HepG2 (cell line): ENCODE measurements around the gene BICRA. TPM values are rescaled to one million over a fixed set of nuclear protein-coding genes. Genes with fewer than 3 reads are reported as not detected.
A peak's percentile ranks its signal among the peaks of the same experiment; 100 is the strongest.

Experiments
- ATAC-seq: fragments of 200-7000 bp; cut with Tn5 transposase; 3 replicates; pipeline ENCODE4 v1.9.1; 2020; ENCODE audit warnings: mild to moderate bottlenecking, moderate library complexity
- BruUV-seq: library from RNA; stranded (reverse); fragments of 400-500 nt; replicated peaks from 2 replicates; lab custom pipeline; 2021; lab: Mats Ljungman, UMichigan
- CTCF ChIA-PET: fragments of 300-600 bp; formaldehyde crosslinking; extraction: SDS; loops from one replicate; lab custom pipeline; 2021; ENCODE audit warnings: low total read pairs, inconsistent platforms, low intra/inter-chr PET ratio; lab: Yijun Ruan, JAX
- POLR2A ChIA-PET: fragments of 350-600 bp; sonication (Branson Sonifier 250); formaldehyde crosslinking; loops from one replicate; lab custom pipeline; 2020; ENCODE audit warnings: antibody characterized with exemption, inconsistent platforms; lab: Yijun Ruan, JAX
- DNase-seq: peaks from one replicate; pipeline ENCODE4 v3.0.0-alpha.2; 2015; ENCODE audit warnings: low spot score
- FAIRE-seq: peaks from 3 replicates; lab custom pipeline; 2011; peaks lifted over from hg19 to GRCh38; lab: Jason Lieb, UNC
- H2AFZ ChIP-seq: one replicate; pipeline ENCODE4 v1.6.1; 2011; ENCODE audit warnings: low read length, inconsistent platforms
- H3K27ac ChIP-seq: fragments of 300-600 bp; 3 replicates; pipeline ENCODE4 v1.8.0; 2011; ENCODE audit warnings: mixed run types, mild to moderate bottlenecking, mixed read lengths, low read length, inconsistent platforms; ENCODE audit not compliant: insufficient read depth; ENCODE audit errors: extremely low read length
- H3K27me3 ChIP-seq, 2 experiments: fragments of 200-600 bp in 1 of 2; 2 replicates in 1 of 2; 3 replicates in 1 of 2; pipeline versions ENCODE4 v1.6.0 to v1.8.0; 2011; ENCODE audit warnings: low read length in 2 of 2, mild to moderate bottlenecking in 2 of 2, moderate library complexity in 2 of 2, inconsistent platforms in 1 of 2; ENCODE audit not compliant: insufficient read depth in 2 of 2, control insufficient read depth in 1 of 2
- H3K36me3 ChIP-seq, 2 experiments: fragments of 200-600 bp in 1 of 2; replicated peaks in 1 of 2; 2 replicates in 1 of 2; 3 replicates in 1 of 2; pipeline versions ENCODE4 v1.5.1 to v1.8.0; 2011; ENCODE audit warnings: low read length in 2 of 2, inconsistent platforms in 1 of 2; ENCODE audit not compliant: insufficient read depth in 2 of 2, control insufficient read depth in 1 of 2
- H3K4me1 ChIP-seq: 2 replicates; pipeline ENCODE4 v1.5.1; 2012; ENCODE audit warnings: low read length, inconsistent platforms; ENCODE audit not compliant: insufficient read depth
- H3K4me2 ChIP-seq: 2 replicates; pipeline ENCODE4 v1.6.0; 2011; ENCODE audit warnings: low read depth, low read length, inconsistent platforms
- H3K4me3 ChIP-seq, 3 experiments: fragments of 200-600 bp in 1 of 3; sonication (generic), shearing (Covaris generic) in 1 of 3; replicated peaks in 1 of 3; 2 replicates each; pipeline ENCODE4 v1.5.1; 2011 to 2016; ENCODE audit warnings: low read length in 3 of 3, inconsistent platforms in 2 of 3, low read depth in 2 of 3, mild to moderate bottlenecking in 2 of 3, control low read depth in 1 of 3, mixed read lengths in 1 of 3; ENCODE audit not compliant: insufficient read depth in 1 of 3
- H3K79me2 ChIP-seq: one replicate; pipeline ENCODE4 v1.6.1; 2011; ENCODE audit warnings: low read length, inconsistent platforms; ENCODE audit not compliant: insufficient read depth
- H3K9ac ChIP-seq: 2 replicates; pipeline ENCODE4 v1.6.0; 2011; ENCODE audit warnings: mild to moderate bottlenecking, low read depth, low read length, inconsistent platforms; ENCODE audit not compliant: insufficient read depth
- H3K9me3 ChIP-seq: 2 replicates; pipeline ENCODE4 v1.5.1; 2012; ENCODE audit warnings: mild to moderate bottlenecking, low read length
- H4K20me1 ChIP-seq: 2 replicates; pipeline ENCODE4 v1.6.0; 2011; ENCODE audit warnings: inconsistent platforms, mild to moderate bottlenecking, low read length, moderate library complexity; ENCODE audit not compliant: insufficient read depth
- NFRKB ChIP-seq: fragments of 450-650 bp; IDR thresholded peaks from 2 replicates; pipeline ENCODE4 v1.6.1; 2017
- RBM39 ChIP-seq: fragments of 200-400 bp; formaldehyde crosslinking; IDR thresholded peaks from one replicate; pipeline ENCODE4 v1.6.1; 2018; ENCODE audit warnings: antibody characterized with exemption, mild to moderate bottlenecking, low read depth, low read length; ENCODE audit not compliant: poor library complexity, severe bottlenecking
- ZMYM2 ChIP-seq: sonication (generic); formaldehyde crosslinking; IDR thresholded peaks from 2 replicates; pipeline ENCODE4 v1.8.0; 2022; ENCODE audit warnings: mild to moderate bottlenecking, missing genetic modification reagents
- ZNF749 ChIP-seq: sonication (generic); formaldehyde crosslinking; IDR thresholded peaks from 2 replicates; pipeline ENCODE4 v1.8.0; 2022; ENCODE audit warnings: mild to moderate bottlenecking, missing genetic modification reagents, moderate library complexity, borderline replicate concordance
- WGBS: methylation state at CpG from one replicate; pipeline ENCODE4 v1.1.6; 2017; ENCODE audit warnings: low lambda C conversion rate; 5-methylcytosine and 5-hydroxymethylcytosine counted together
- in situ Hi-C: cut with HindIII; loops from 2 replicates; pipeline ENCODE4 v1.10.0; 2017; ENCODE audit warnings: low pct_unique_long_range_greater_than_20kb; ENCODE audit not compliant: extremely low pct_ligation_motif_present
- intact Hi-C: fragments of 100-400 bp; cut with micrococcal nuclease; formaldehyde crosslinking; loops from one replicate; pipeline ENCODE4 v1.10.0; 2022; ENCODE audit not compliant: unreplicated experiment
- polyA plus RNA-seq, 8 experiments: library from polyadenylated mRNA; depleted of rRNA in 3 of 8; stranded (reverse) in 7 of 8; unstranded in 1 of 8; fragments of >200 nt; fragmentation: Illumina TruSeq in 4 of 8; extraction: Trizol in 4 of 8; gene quantifications; 2 replicates each; pipeline versions ENCODE4 v1.2.1 to v1.2.3, GENCODE V29; 2011 to 2016; ENCODE audit warnings: low read depth in 4 of 8, missing spikeins in 1 of 8, mixed read lengths in 1 of 8; ENCODE audit not compliant: insufficient read depth in 1 of 8
- total RNA-seq, 5 experiments: library from RNA; depleted of rRNA; stranded (reverse); fragments of >200 nt; fragmentation: Illumina TruSeq; extraction: Trizol; gene quantifications; 2 replicates each; pipeline ENCODE4 v1.2.3, GENCODE V29; 2016; ENCODE audit warnings: low read depth in 1 of 5
- TF ChIP-seq, protein P1 (sequence below): sonication (generic); formaldehyde crosslinking; IDR thresholded peaks from 2 replicates; pipeline ENCODE4 v1.5.1; 2020; ENCODE audit warnings: mild to moderate bottlenecking, moderate library complexity, missing genetic modification reagents

Gene BICRA
- total and polyA plus RNA-seq, 2 of the 13 experiments (the other 11 are each of a cell fraction or from before 2014, with no cell fraction given), result 0.55 to 0.71 TPM

DNA sequence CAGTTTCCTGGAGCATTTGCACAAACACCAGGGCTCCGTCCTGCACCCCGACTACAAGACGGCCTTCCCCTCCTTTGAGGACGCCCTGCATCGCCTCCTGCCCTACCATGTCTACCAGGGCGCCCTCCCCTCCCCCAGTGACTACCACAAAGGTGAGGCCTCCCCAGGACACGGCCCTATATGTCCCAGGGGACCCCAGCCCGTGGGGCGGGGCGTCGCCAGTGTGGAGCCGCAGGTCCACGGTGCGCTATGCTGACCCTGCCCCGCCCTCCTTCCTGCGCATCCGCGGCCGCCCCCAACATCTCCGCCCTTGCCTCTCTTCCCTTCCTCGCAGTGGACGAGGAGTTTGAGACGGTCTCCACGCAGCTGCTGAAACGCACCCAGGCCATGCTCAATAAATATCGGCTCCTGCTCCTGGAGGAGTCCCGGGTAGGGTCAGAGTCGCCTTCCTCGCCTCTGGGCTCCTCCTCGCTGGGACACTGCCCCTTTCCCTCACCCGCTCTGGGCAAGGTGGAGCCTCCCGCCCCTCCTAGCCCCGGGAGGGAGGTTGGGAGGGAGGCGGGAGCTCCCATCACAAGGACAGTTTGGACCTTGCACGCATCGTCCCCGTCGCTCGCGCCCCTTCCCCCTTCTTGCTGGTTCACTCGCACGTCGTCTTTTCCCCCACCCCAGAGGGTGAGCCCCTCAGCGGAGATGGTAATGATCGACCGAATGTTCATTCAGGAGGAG lies 89.9 kb downstream of the BICRA start:
- no peaks in the 10 kb centered on the region for H4K20me1 ChIP-seq
- TF ChIP-seq NFRKB (no peak), ZMYM2 (CRISPR knock-in tag) (no peak), ZNF749 (CRISPR knock-in tag) (no peak), RBM39 (peak; percentile 19)
- TF ChIP-seq, protein P1, sequence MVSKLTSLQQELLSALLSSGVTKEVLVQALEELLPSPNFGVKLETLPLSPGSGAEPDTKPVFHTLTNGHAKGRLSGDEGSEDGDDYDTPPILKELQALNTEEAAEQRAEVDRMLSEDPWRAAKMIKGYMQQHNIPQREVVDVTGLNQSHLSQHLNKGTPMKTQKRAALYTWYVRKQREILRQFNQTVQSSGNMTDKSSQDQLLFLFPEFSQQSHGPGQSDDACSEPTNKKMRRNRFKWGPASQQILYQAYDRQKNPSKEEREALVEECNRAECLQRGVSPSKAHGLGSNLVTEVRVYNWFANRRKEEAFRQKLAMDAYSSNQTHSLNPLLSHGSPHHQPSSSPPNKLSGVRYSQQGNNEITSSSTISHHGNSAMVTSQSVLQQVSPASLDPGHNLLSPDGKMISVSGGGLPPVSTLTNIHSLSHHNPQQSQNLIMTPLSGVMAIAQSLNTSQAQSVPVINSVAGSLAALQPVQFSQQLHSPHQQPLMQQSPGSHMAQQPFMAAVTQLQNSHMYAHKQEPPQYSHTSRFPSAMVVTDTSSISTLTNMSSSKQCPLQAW (CRISPR knock-in tag), result 0 out of 2 replicates have a peak, but pooled peaks have one; percentile 17
- H3K4me2 ChIP-seq, result no peak overlapping the region
- no peak overlapping the region for H2AFZ ChIP-seq
- no peaks in the 10 kb centered on the region for H3K9me3 ChIP-seq
- ChIA-PET CTCF (interaction anchor here (1.2 to 3.6 kb wide), 5 partner anchors 9 to 262 kb away, joined by 3 to 28 read pairs (median 8); partner anchors contain the start of gene KPTN), POLR2A (no interaction called here)
- no peak for ATAC-seq
- FAIRE-seq, result no peak
- in situ Hi-C loops, result loop anchor here (5.0 to 10.0 kb wide), 4 partner anchors 94 to 261 kb away; partner anchors contain the start of genes BICRA and NAPA
- H3K9ac ChIP-seq, result no peak overlapping the region
- no peaks in the 10 kb centered on the region for H3K27me3 ChIP-seq
- no peaks in the 10 kb centered on the region for H3K79me2 ChIP-seq
- peaks cover 1 to 5% of the 10 kb centered on the region in 2 experiments; a peak in 2 of 5 replicates for H3K36me3 ChIP-seq
- H3K27ac ChIP-seq, result no peak overlapping the region
- BruUV-seq, result no TSS peak
- DNase-seq, result no peak
- H3K4me1 ChIP-seq, result peaks cover 4% of the 10 kb centered on the region; the same call in 1 of the 2 replicates
- intact Hi-C loops, result loop anchor here (1.0 to 2.0 kb wide), 5 partner anchors 45 to 262 kb away; no protein-coding TSS in a partner anchor
- H3K4me3 ChIP-seq, result no peak overlapping the region
- WGBS, result 95% methylated on average over 46 of the region's 46 CpGs
